Measurements from ENCODE around the gene MLIP.

GRCh38 chr6:54191461-54191860 lies 80.2 kb downstream of the MLIP start:
- TF ChIP-seq, protein P1, sequence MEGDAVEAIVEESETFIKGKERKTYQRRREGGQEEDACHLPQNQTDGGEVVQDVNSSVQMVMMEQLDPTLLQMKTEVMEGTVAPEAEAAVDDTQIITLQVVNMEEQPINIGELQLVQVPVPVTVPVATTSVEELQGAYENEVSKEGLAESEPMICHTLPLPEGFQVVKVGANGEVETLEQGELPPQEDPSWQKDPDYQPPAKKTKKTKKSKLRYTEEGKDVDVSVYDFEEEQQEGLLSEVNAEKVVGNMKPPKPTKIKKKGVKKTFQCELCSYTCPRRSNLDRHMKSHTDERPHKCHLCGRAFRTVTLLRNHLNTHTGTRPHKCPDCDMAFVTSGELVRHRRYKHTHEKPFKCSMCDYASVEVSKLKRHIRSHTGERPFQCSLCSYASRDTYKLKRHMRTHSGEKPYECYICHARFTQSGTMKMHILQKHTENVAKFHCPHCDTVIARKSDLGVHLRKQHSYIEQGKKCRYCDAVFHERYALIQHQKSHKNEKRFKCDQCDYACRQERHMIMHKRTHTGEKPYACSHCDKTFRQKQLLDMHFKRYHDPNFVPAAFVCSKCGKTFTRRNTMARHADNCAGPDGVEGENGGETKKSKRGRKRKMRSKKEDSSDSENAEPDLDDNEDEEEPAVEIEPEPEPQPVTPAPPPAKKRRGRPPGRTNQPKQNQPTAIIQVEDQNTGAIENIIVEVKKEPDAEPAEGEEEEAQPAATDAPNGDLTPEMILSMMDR (IDR thresholded peaks at IDR 0.05) = no peak
- no peak for TF ChIP-seq POLR2A (IDR thresholded peaks at IDR 0.05)
